GM19238 (cell line): ENCODE data around the gene NRXN3.

Experiments
- DNase-seq: peaks from one replicate; pipeline ENCODE4 v3.0.0; 2011; ENCODE audit warnings: low spot score; ENCODE audit not compliant: insufficient read length

NRXN3 gene

DNA sequence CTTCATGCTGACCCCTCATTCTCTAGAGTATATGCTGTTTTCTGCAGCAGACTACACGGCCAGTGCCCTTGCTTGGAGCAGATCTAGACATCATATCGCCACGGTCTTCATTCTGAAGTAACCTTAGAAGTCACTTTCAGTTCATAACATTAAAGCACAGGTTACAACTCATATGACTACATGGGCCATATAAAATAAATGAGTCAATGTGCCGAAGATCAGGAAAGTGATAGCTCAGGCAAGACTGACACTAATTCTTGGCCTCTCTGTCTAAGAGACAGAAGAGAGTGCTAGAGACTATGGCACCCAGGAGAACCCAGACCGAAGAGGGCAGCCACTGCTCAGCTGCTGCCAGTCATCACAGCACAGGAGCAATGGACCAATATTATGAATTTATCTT is 1431.4 kb downstream of the NRXN3 start:
- no peak for DNase-seq

DNA sequence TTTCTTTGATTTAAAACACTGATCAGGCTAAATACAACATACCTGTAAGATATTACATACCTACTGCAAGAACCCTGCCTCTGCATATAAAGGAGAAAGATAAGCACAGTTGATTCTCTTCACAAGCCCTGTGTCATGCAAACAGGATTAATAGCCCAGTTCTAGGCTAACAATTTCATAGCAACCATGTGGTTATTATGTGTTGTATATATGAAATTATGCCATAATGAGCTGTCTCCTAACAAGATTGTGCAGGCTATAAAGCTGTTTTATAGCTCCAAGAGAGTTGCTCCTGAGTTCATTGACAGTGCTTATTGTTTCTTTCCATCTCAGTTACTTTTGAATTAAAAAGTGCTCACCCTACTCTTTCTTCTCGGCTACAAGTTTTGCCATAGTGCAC is 1431.9 kb downstream of the NRXN3 start:
- no peak for DNase-seq

DNA sequence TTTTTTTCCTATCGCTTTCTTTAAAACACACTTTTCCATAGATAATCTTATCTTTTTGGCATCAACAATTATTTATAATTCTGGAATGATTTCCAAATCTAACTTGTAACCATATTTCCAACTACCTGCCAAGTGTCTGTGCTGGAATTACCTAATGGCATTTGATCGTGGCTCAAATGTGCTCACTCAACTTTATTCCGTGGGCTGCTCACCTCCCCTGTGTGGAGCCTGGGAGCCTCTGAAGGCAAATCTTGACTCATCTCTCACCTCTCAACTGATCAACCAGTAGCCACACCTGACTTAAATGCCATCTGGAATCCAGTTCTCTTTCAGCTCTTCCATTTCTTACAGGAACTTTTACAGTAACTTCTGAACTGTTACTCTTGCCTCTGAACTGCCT is 1432.6 kb downstream of the NRXN3 start:
- no peak for DNase-seq

DNA sequence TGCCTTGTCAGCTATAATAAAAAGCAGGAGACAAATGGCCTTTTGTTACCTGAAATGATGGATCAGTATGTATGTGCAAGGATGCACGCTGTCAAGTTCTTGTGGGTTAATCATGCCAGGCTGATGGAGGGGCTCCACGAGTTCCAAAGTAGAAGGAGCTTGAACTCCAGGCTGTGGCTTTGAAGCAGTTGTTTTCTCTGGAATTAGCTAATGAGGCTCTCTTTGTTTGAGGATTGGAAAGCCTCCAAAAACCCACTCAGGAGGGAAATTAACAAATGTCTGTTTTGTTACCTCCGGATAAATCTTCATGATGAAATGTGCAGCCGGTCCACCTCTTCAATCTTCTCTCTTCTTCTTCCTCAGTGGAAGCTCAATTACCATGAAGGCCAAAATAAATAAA is 1435.7 kb downstream of the NRXN3 start:
- DNase-seq: no peak

DNA sequence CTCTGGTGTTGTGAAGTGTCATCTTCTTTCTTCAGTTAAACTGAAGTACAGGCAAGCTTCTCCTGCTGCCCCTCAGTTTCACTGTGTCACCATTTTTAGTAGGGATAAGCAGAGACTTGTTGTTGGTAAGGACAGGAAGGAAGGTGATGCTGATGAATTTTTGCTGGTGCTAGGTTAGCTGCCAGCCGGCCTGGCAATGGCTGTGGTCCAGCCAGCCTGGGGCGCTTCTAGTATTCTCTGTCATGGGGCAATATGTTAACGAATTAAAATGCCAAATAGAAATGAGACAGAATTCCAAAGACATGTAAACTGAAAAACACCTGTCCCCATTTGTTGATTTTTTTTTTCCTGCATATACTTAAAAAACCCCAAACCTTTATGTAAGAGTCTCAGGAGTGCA is 1438.3 kb downstream of the NRXN3 start:
- DNase-seq: no peak

DNA sequence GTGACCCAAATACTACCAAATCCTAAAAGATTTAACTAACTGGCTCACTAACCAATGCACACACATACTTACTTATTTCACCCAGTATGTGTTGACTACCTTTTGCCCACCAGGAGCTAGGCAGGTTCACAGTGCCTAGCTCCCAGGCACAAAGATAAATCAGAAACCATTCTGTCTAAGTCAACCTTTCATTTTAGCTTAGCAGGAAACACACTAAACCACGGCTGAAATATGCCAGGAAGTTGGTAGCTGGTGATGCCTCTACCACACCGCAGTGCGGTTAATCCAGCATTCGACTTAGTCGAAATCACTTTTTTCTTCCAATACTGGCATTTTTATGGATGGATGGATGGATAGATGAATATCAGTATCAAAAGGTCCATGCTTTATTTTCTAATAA is 1443.5 kb downstream of the NRXN3 start:
- no peak for DNase-seq

DNA sequence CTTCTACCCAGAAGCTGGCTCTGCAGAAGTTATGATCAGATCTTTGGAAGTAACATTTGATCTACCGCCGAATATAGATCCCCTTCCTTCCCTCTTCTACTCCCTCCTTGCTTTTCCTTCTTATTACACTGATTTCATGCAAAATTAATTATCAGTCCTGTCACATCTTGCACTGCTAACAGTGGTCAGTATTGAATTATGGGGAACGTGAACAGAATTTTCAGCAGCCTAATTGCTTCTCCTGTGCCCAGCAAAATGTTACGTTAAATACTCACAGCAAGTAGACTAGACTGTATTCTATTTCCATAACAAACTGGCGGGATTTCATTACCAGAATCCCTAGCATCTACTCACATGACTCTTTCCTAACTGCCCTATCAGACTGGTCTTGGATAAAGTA is 1444.3 kb downstream of the NRXN3 start:
- no peak for DNase-seq

DNA sequence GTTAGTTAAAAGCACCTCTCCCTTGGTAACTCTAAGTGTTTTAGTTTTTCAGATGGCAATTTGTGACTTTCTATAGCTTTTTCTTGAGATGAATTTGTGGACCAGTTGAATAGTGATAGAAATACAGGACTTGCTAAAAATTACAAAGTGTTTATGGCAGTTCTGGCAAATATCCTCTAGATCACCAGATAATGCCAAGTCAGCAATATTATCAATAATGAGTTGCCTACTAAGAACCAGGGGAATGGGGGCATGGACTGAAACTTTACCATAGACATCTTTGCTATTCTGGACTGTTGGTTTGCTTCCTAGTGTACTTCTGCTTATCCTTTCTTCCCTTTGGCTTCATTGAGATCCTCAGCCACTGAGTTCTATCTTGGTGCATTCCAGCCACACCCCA is 1456.9 kb downstream of the NRXN3 start:
- no peak for DNase-seq

DNA sequence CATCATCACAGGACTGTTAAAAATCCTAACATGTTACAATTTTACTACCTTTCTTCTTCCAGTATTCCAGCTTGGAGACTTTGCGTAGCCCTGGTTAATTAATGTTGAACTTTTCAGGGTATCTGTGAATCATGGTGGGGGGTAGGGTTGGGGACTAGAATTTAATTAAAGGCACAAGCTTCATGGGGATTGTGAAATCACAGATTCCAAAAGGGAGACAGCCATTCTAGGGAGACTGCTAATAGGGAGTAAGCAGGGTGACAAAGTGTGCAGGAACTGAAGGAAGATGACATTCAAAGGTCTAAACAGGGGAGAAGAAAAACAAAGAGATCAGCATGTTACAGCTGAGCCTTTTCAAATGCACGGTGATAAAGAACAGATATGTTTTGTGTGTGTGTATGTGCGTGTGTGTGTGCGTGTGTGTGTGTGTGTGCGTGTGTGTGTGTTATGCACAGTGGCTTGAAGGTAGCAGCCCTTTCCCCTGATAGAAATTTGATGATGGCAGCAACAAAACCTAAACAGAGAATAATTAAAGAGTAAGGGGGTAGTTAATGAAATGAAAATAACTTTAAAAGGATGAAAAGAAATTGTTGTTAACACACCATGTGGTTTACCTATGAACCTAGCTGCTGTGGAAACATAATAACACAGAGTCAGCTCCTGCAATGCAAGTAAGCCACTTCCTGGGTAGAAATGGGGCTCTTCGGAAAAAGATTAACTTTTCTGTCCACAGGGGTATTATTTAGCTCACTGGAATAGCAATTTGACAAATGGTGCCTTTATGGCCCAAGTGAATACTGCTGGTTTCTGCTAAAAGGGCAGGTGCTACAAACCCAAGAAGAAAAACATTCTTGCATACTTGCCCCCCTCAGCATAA is 1459.5 kb downstream of the NRXN3 start:
- DNase-seq: no peak

DNA sequence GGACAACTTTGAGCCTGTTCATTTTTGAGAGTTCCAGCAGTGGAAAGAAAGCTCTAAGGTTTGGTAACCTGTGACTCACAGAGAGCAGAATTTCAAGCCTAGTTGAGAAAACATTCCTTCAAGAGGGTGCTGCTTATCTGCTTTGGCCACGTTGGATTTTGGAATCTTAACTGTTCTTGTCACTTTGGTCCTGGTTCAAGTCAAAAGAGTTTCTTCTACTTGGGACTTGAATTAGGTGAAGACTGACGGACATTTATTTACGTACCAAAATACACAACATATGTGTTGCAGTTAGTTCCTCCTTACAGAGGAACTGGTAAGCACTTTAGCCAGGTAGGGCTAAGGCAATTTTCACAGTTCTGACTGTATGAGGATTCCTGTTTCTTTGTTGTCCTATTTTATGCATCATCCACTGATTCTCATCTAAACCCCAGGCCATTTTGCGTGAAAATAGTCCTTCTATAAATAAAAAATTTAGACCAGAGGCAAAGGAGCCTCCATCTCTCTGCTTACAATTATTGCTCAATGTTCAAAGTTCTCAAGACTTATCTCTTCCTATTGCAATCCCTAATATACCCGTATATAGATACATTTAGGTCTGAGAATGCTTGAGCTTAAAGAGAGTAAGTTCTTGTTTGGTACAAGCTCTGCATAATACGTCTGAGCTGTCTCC is 1460.3 kb downstream of the NRXN3 start:
- DNase-seq: no peak

DNA sequence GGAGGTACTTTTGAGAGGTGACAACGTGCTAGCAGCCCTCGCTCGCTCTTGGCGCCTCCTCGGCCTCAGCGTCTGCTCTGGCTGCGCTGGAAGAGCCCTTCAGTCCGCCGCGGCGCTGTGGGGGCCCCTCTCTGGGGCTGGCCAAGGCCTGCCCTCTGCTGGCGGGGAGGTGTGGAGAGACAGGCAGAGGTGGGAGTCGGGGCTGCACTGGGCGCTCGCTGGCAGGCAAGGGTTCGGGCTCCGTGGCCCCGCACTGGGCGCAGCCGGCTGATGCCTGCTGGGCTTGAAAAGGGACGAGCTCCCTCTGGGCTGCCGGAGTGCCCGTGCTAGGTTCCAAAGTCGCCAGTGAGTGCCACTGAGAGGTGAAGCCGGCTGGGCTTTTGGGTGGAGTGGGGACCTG is 1461.1 kb downstream of the NRXN3 start:
- no peak for DNase-seq

DNA sequence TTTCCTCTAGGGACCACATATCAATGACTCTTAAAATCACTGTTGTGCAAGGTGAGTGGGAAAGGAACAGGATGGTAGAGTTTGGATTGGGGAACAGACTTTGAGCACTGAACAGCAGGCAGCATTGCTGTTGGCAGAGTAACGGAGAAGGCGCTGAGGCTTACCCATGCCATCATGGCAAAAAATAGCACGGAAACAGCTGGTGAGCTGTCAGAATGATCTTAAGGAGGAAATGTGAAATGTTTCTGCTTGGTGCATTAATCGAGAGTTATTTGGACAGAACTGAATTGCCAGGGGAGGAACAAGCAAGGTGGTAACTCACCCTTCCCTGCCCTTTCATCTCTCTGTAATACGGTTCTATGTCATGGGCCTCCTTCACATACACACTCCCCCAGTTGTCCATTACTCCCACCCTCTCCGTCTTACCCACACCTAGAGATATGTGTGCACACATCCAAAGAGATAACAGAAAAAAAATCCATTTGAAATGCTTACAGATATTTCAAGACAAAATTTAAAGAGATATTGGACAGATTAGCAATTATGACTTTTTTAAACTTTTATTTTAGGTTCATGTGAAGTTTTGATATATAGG is 1468.6 kb downstream of the NRXN3 start:
- DNase-seq: no peak

DNA sequence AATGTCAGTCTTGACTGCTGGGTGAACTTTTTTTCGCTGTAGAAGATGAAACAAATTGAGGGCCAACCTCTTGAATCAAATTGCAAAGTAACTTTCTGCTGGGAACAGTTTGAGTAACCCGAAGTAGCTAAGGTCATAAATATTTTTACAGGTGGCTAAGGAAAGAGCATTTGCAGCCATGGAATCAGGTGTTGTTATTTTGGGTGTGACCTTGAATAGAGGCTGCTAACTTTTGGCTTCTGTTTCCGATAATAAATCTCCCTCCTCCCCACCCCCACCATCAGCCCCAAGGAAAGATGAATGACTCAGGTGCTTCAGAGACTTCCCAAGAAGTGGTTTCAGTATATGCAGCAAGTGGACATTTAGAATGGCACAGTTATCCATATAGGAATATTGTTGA is 1469.4 kb downstream of the NRXN3 start:
- DNase-seq: no peak

DNA sequence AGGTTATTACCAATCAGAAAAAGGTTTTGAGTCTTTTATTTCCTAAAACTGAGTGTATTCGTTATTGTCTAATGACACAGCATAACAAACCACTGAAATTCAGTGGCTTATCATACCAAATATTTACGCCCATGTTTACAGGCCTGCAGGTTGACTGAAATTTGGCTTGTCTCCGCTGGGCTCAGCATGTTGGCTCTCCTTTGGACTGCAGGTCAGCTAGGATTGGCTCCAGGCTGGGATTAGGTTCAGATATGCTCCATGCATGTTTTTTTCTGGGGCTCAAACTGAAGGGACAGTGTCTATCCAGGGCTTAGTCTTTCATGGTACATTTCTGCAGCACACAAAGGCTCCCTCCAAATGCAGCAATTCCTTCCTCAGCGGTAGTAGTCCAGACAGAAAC is 1471.2 kb downstream of the NRXN3 start:
- DNase-seq: no peak

DNA sequence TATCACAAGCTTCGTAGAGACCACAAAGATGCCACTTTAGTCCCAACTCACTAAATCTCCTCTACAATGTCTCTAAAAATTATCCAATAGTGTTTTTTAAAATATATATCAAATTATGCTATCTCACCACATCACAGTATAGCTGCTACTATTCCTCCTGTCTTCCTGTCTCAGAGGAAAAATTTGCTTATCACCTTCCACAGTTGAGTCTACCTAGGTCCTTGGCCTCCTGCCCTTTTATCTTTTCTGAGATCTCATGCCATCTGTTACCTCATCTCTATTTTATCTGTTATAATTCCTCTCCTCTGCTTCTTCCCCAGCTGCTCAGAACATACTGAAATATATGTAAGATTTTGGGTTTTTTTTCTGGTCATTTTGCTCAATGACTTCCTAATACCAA is 1473.0 kb downstream of the NRXN3 start:
- no peak for DNase-seq

DNA sequence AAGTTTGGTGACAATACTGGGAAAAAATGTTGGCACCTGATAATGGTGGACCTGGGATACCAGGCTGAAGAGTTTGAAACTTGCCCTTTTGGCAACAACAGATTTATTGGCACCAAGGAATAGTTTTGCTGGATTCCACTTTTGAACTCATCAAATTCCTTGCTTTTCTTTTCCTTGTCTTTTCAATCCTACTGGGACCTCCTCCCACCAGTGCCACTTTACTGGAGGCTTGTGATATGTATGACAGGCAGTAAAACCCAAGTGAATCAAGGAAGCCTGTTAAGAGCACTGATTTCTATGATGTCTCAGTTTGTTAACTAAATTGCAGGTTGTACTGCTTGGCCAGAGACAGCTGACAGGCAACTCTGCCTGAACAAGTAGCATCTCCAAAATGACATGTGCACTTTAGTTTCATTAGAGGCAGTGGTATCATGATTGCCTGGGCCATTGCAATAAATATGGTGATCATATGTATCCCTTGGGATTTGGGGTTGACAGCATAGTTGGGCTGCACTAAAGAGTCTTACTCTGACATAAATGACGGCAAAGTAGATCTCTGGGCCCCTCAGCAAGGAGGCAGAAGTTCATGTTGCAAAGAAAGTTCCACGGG is 1475.7 kb downstream of the NRXN3 start:
- no peak for DNase-seq

DNA sequence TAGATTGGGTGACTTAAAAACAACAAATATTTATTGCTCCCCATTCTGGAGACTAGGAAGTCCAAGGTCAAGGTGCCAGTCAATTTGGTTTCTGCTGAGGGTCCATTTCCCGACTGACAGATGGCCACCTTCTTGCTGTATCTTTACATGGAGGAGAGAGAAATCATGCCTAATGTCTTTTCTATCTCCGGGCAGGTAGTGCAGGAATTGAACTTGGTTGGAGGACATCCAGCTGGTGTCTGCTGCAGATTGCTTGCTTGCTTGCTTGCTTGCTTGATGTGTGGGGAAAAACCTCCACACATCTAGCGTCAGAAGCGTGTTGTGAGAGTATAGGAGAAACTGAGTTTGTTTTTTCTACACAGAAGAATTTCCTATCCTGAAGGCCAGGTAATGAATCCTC is 1479.7 kb downstream of the NRXN3 start:
- no peak for DNase-seq

DNA sequence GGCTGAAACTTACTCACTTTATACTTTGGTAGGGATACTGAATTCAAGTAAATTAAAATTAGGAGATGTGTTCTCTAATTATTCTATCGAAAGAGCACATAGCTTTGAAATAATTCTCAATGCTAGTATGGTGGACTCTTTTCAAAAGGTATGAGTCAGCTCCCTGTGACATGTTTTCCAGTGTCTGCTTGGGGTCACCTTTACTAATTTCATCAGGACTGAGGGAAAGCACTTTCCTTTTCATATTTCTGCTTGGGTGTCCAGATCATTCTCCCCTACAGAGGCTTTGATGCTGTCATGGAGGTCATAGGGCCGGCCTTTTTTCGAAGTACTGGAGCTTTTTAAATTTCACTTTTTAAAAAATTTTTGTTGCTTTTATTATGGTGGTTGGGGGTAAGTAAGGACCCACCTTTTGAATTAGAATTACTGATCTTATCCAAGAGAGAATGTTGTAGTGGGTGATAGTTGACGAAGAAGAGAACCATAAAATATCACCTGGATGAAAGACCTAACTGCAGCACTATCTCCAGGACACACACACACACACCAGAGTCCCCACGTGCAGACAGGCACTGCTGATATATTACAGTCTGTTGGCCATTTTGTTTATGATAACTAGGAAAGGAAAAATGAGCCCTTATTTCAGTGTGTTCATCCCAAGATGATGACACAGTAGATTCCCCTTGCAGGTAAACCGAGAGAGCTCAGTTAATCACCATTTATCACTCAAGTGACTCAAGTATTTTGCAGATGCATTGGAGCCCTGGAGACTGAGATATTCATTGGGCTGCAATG is 1482.5 kb downstream of the NRXN3 start:
- DNase-seq: no peak

DNA sequence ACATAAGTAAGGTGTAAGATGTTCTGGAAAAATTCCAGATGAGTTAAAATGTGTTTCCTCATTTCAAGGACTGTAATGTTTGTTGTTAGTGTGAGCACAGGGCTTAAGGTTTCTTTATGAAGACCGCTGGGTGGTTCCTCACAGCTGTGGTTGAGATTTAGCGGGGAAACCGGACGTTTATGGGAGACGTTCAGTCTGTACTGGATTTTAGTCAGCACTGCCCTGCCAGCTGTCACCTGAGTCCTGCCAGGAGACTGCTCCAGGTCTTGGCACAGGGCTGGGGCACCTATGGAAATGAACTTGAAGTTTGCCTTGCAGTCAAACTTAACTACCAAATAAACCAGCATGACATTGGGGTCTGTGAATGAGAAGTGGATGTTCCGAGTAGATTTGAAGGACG is 1485.9 kb downstream of the NRXN3 start:
- no peak for DNase-seq

DNA sequence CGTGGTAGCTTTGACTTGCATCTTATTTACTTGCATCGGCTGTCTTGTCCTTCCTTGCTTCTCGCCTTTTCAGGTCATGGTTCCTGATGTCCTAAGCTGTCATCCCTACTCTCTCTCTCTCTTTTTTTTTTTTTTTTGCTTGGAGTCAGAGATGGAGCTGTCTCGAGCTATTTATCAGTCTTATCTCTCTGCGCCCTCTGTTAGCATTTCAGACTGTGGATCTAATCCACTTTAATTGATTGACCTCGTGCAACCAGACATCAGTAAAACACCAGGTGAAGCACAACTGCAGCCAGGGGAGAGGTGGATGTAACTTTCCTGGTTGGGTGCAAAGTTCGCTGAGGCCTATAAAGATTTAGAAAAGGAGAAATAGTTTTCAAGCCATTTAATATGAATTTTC is 1486.3 kb downstream of the NRXN3 start:
- DNase-seq: no peak

DNA sequence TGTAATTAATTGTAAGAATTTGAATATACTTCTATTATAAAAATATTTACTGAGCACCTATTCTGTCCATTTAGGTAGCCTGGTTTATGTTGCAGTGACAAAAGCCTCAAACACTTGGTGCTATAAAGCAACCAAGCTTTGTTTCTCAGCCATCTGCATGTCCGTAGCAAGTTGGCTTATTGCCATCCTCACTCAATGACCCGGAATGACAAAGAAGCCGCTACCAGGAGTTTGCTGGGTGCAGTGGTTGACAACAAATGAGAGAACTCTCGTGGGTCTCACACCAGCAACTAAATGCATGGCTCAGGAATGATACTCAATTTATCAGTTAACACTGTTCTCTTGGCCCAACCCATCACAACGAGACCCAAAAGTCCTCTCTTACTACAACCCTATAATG is 1488.0 kb downstream of the NRXN3 start:
- DNase-seq: no peak
